ENCODE data around the gene UCP3. TPM values are rescaled to one million over a fixed set of nuclear protein-coding genes. Genes with fewer than 3 reads are reported as not detected.

UCP3 gene
- total and polyA plus RNA-seq, 2 of the 8 experiments (the other 6 are each of a cell fraction or from before 2014, with no cell fraction given): 0.85 to 1.3 TPM

- Histone ChIP-seq H3K23ac (ENCODE audit: insufficient read length) (no peak overlapping the region), H3K56ac (replicated peaks; ENCODE audit: insufficient read length, low read depth, low read length) (no peak overlapping the region), H3K4me1 (replicated peaks in 1 of 4; ENCODE audit: control insufficient read depth in 3 of 4, insufficient read depth in 4 of 4, low read length in 3 of 4) (no peaks in the 10 kb centered on the region), H4K20me1 (replicated peaks in 1 of 2; ENCODE audit: control insufficient read depth in 1 of 2, insufficient read depth in 2 of 2, low read length in 2 of 2) (no peaks in the 10 kb centered on the region), H3K4me3 (ENCODE audit: extremely low read depth in 1 of 4, insufficient read depth in 2 of 4, low read depth in 3 of 4, low read length in 4 of 4) (no peak overlapping the region), H4K5ac (ENCODE audit: insufficient read length, low read depth, low read length) (no peak overlapping the region), H3K18ac (ENCODE audit: extremely low read depth, low read length) (no peak overlapping the region), H2AK5ac (ENCODE audit: low read depth, low read length) (no peak overlapping the region), H2BK12ac (ENCODE audit: low read depth, low read length) (no peak overlapping the region), H2BK15ac (ENCODE audit: low read length) (no peak overlapping the region), H3K27ac (ENCODE audit: low read depth, low read length) (no peak overlapping the region), H3K27me3 (replicated peaks in 1 of 4; ENCODE audit: control insufficient read depth in 3 of 4, extremely low read depth in 1 of 4, insufficient read depth in 3 of 4, low read length in 3 of 4) (no peaks in the 10 kb centered on the region; a peak in 1 of 7 replicates), H3K4me2 (ENCODE audit: insufficient read depth in 1 of 2, low read depth in 2 of 2, low read length in 2 of 2) (no peak overlapping the region), H3K9me3 (ENCODE audit: insufficient read depth in 2 of 2, low read depth in 1 of 2, low read length in 1 of 2) (no peaks in the 10 kb centered on the region), H3K23me2 (ENCODE audit: low read depth, low read length) (no peaks in the 10 kb centered on the region; the same call in 1 of the 2 replicates), H4K91ac (replicated peaks; ENCODE audit: insufficient read length, low read length) (no peak overlapping the region), H3K9ac (replicated peaks in 1 of 4; ENCODE audit: extremely low read depth in 1 of 4, low read depth in 3 of 4, low read length in 3 of 4) (no peak overlapping the region), H2BK120ac (replicated peaks; ENCODE audit: low read depth, low read length) (no peak overlapping the region), H3K14ac (ENCODE audit: insufficient read length) (no peak overlapping the region), H3K4ac (replicated peaks; ENCODE audit: insufficient read length, low read depth, low read length) (no peak overlapping the region), H3K79me2 (ENCODE audit: control insufficient read depth in 1 of 2, insufficient read depth in 2 of 2, low read length in 2 of 2) (no peaks in the 10 kb centered on the region), H4K8ac (ENCODE audit: extremely low read depth, insufficient read depth, low read length) (no peak overlapping the region), H2BK5ac (ENCODE audit: low read depth, low read length) (no peak overlapping the region), H3K79me1 (ENCODE audit: low read depth, low read length) (no peaks in the 10 kb centered on the region), H2AFZ (ENCODE audit: low read length) (no peak overlapping the region), H3K36me3 (ENCODE audit: control insufficient read depth in 2 of 4, insufficient read depth in 4 of 4, low read length in 3 of 4) (no peaks in the 10 kb centered on the region), H2BK20ac (ENCODE audit: low read length) (no peak overlapping the region)
- CTCF ChIA-PET (ENCODE audit: partially characterized antibody): interaction anchor here (0.6 to 2.9 kb wide), 4 partner anchors 8 to 176 kb away, joined by 3 to 8 read pairs (median 3); no protein-coding TSS in a partner anchor
- DNase-seq (ENCODE audit: low read depth in 1 of 2, low spot score in 2 of 2) (no peak), FAIRE-seq (no peak)
- POLR2A ChIA-PET (ENCODE audit: partially characterized antibody): interaction anchor here (1.9 to 2.6 kb wide), 2 partner anchors 10 to 16 kb away, joined by 11 read pairs; partner anchors contain the start of gene UCP2
- WGBS, 2 experiments (ENCODE audit: extremely low coverage in 1 of 2, insufficient coverage in 1 of 2, insufficient read length in 1 of 2, insufficient replicate concordance in 2 of 2, low coverage in 1 of 2, low lambda C conversion rate in 2 of 2, missing lambda C conversion rate in 1 of 2): 85% methylated on average over 2 of the region's 2 CpGs; no CpG with 5 or more reads in 1 of the 2 experiments
- TF ChIP-seq HDAC2 (IDR thresholded peaks at IDR 0.05; ENCODE audit: borderline replicate concordance in 1 of 2, low read depth in 2 of 2, low read length in 2 of 2): no peak
- TF ChIP-seq PHF8 (conservative IDR thresholded peaks at IDR 0.05; ENCODE audit: low read depth, low read length): no peak
- TF ChIP-seq YY1 (IDR thresholded peaks at IDR 0.05; ENCODE audit: low read depth, low read length): no peak
- TF ChIP-seq CEBPB (IDR thresholded peaks at IDR 0.05; ENCODE audit: low read depth, low read length): no peak
- TF ChIP-seq SRF (IDR thresholded peaks at IDR 0.05; ENCODE audit: low read depth, low read length): no peak
- TF ChIP-seq CREB1 (IDR thresholded peaks at IDR 0.05): no peak
- TF ChIP-seq RNF2 (IDR thresholded peaks at IDR 0.05; ENCODE audit: borderline replicate concordance, low read depth, low read length, missing control alignments, poor library complexity, severe bottlenecking): no peak
- TF ChIP-seq ZNF274 (IDR thresholded peaks at IDR 0.05; ENCODE audit: borderline replicate concordance, extremely low read depth, low read length): no peak
- no peak for TF ChIP-seq SP2 (IDR thresholded peaks at IDR 0.05; ENCODE audit: low read length)
- TF ChIP-seq KDM1A (IDR thresholded peaks at IDR 0.05; ENCODE audit: borderline replicate concordance, low read length): no peak
- TF ChIP-seq TCF12 (IDR thresholded peaks at IDR 0.05; ENCODE audit: low read depth, low read length): no peak
- no peak for TF ChIP-seq BRCA1 (IDR thresholded peaks at IDR 0.05; ENCODE audit: low read depth, low read length)
These were observed 43.1 kb downstream of the UCP3 start for GRCh38 chr11:73965764-73966121.

Measured in H1 (cell line).